Liver (tissue), 9 donors: ENCODE measurements around the gene ABHD10. TPM values are rescaled to one million over a fixed set of nuclear protein-coding genes. Genes with fewer than 3 reads are reported as not detected.

ENCODE experiments used
- DNase-seq: peaks from one replicate; pipeline ENCODE4 v3.0.0-alpha.2; 2017; ENCODE audit warnings: low spot score
- H3K27ac ChIP-seq, 2 donors: one replicate each; pipeline ENCODE4 v1.7.0; 2013; ENCODE audit warnings: inconsistent platforms in 2 of 2, low read length in 2 of 2, control low read depth in 1 of 2, low read depth in 1 of 2, mild to moderate bottlenecking in 1 of 2
- H3K27me3 ChIP-seq, 4 donors: one replicate each; pipeline versions ENCODE4 v1.6.1 to v1.7.0; 2013; ENCODE audit warnings: low read length in 3 of 4, inconsistent platforms in 1 of 4, mild to moderate bottlenecking in 1 of 4, moderate library complexity in 1 of 4; ENCODE audit not compliant: control insufficient read depth in 4 of 4, insufficient read depth in 4 of 4
- H3K36me3 ChIP-seq, 4 donors: one replicate each; pipeline versions ENCODE4 v1.6.1 to v1.7.0; 2013; ENCODE audit warnings: low read length in 3 of 4, mild to moderate bottlenecking in 3 of 4, low read depth in 1 of 4, moderate library complexity in 1 of 4; ENCODE audit not compliant: control insufficient read depth in 4 of 4, insufficient read depth in 3 of 4
- H3K4me1 ChIP-seq, 4 donors: one replicate each; pipeline versions ENCODE4 v1.6.1 to v1.7.0; 2013; ENCODE audit warnings: low read length in 3 of 4, mild to moderate bottlenecking in 3 of 4, moderate library complexity in 1 of 4; ENCODE audit not compliant: control insufficient read depth in 4 of 4, insufficient read depth in 4 of 4
- H3K4me3 ChIP-seq, 3 donors: one replicate each; pipeline versions ENCODE4 v1.6.1 to v1.7.0; 2013; ENCODE audit warnings: low read length in 3 of 3, control low read depth in 1 of 3, low read depth in 1 of 3, mild to moderate bottlenecking in 1 of 3
- H3K9ac ChIP-seq, 2 donors: one replicate each; pipeline ENCODE4 v1.7.0; 2013; ENCODE audit warnings: low read length in 2 of 2, mild to moderate bottlenecking in 2 of 2, moderate library complexity in 2 of 2, control low read depth in 1 of 2, low read depth in 1 of 2
- H3K9me3 ChIP-seq, 4 donors: one replicate each; pipeline versions ENCODE4 v1.6.1 to v1.7.0; 2013; ENCODE audit warnings: low read length in 3 of 4; ENCODE audit not compliant: control insufficient read depth in 4 of 4
- ATF3 ChIP-seq: IDR thresholded peaks from 2 replicates; pipeline ENCODE4 v1.6.1; 2016; ENCODE audit warnings: antibody characterized with exemption
- CTCF ChIP-seq: fragments of 150-350 bp; IDR thresholded peaks from 2 replicates; pipeline ENCODE4 v1.5.1; 2017; ENCODE audit warnings: improper control_type of control experiment, low read depth, low read length; ENCODE audit not compliant: missing input control
- EGR1 ChIP-seq, 2 donors: IDR thresholded peaks; 2 replicates each; pipeline ENCODE4 v1.6.1; 2016 to 2018; ENCODE audit warnings: antibody characterized with exemption in 2 of 2, low read depth in 2 of 2
- FOXA2 ChIP-seq: IDR thresholded peaks from 2 replicates; pipeline ENCODE4 v1.6.1; 2016; ENCODE audit warnings: antibody characterized with exemption
- GABPA ChIP-seq, 2 donors: IDR thresholded peaks in 1 of 2; conservative IDR thresholded peaks in 1 of 2; 2 replicates each; pipeline ENCODE4 v1.6.1; 2016; ENCODE audit warnings: antibody characterized with exemption in 2 of 2, mild to moderate bottlenecking in 1 of 2, moderate library complexity in 1 of 2
- HNF4A ChIP-seq, 2 donors: conservative IDR thresholded peaks; 2 replicates each; pipeline ENCODE4 v1.6.1; 2016; ENCODE audit warnings: antibody characterized with exemption in 2 of 2, mild to moderate bottlenecking in 2 of 2
- HNF4G ChIP-seq: IDR thresholded peaks from 2 replicates; pipeline ENCODE4 v1.6.1; 2016; ENCODE audit warnings: antibody characterized with exemption
- JUND ChIP-seq, 2 donors: IDR thresholded peaks; 2 replicates each; pipeline ENCODE4 v1.6.1; 2016; ENCODE audit warnings: antibody characterized with exemption in 2 of 2
- MAX ChIP-seq: IDR thresholded peaks from 2 replicates; pipeline ENCODE4 v1.6.1; 2016; ENCODE audit warnings: antibody characterized with exemption
- NR2F2 ChIP-seq: IDR thresholded peaks from 2 replicates; pipeline ENCODE4 v1.6.1; 2016; ENCODE audit warnings: antibody characterized with exemption
- REST ChIP-seq: IDR thresholded peaks from 2 replicates; pipeline ENCODE4 v1.6.1; 2016; ENCODE audit warnings: antibody characterized with exemption, mild to moderate bottlenecking
- RXRA ChIP-seq, 2 donors: IDR thresholded peaks; 2 replicates each; pipeline ENCODE4 v1.6.1; 2017 to 2018; ENCODE audit warnings: antibody characterized with exemption in 2 of 2, mild to moderate bottlenecking in 1 of 2
- SP1 ChIP-seq: IDR thresholded peaks from 2 replicates; pipeline ENCODE4 v1.6.1; 2018; ENCODE audit warnings: antibody characterized with exemption, mild to moderate bottlenecking
- TAF1 ChIP-seq: conservative IDR thresholded peaks from 2 replicates; pipeline ENCODE4 v1.6.1; 2016; ENCODE audit warnings: antibody characterized with exemption, mild to moderate bottlenecking
- YY1 ChIP-seq: IDR thresholded peaks from 2 replicates; pipeline ENCODE4 v1.6.1; 2016; ENCODE audit warnings: antibody characterized with exemption, mild to moderate bottlenecking
- ZBTB33 ChIP-seq: IDR thresholded peaks from 2 replicates; pipeline ENCODE4 v1.6.1; 2016; ENCODE audit warnings: antibody characterized with exemption
- WGBS: extraction: QIAGEN DNeasy Blood & Tissue Kit; methylation state at CpG from one replicate; pipeline ENCODE4 v1.1.7; 2013; 5-methylcytosine and 5-hydroxymethylcytosine counted together
- polyA plus RNA-seq, 2 donors: library from polyadenylated mRNA; stranded (reverse) in 1 of 2; unstranded in 1 of 2; fragments of 200-250 nt in 1 of 2; fragments of >200 nt in 1 of 2; fragmentation: Nextera tagmentation in 1 of 2; extraction: Ambion mirVana in 1 of 2; gene quantifications; one replicate each; pipeline versions ENCODE4 v1.2.1 to v1.2.3, GENCODE V29; 2013 to 2015
- total RNA-seq, 2 donors: library from RNA; depleted of rRNA; stranded (reverse); fragments of >200 nt; gene quantifications; one replicate each; pipeline ENCODE4 v1.2.3, GENCODE V29; 2014
- donor health status: healthy.
- donor health status: healthy.
- donor health status: healthy.
- donor health status: healthy.
- donor health status: healthy.

ABHD10 gene
- total and polyA plus RNA-seq, 4 donors: 15.1 to 22.1 (median 18.9) TPM

- Histone ChIP-seq H3K36me3 (no peaks in the 10 kb centered on the region), H3K9me3 (no peaks in the 10 kb centered on the region), H3K27ac (no peak overlapping the region), H3K27me3 (no peaks in the 10 kb centered on the region), H3K4me1 (peaks cover 0 to 4% (median 2%) of the 10 kb centered on the region in 4 donors), H3K4me3 (no peak overlapping the region), H3K9ac (no peak overlapping the region)
- DNase-seq: no peak
- WGBS: 79% methylated on average over 3 of the region's 3 CpGs
- TF ChIP-seq NR2F2 (no peak), ZBTB33 (no peak), TAF1 (no peak), EGR1 (IDR thresholded peaks at IDR 0.05; ENCODE audit: low read depth in 2 of 2) (no peak), SP1 (no peak), GABPA (IDR thresholded peaks at IDR 0.05 in 1 of 2, conservative IDR thresholded peaks at IDR 0.05 in 1 of 2) (no peak), HNF4G (no peak)
These were observed 60.0 kb downstream of the ABHD10 start for GRCh38 chr3:112038863-112039262.

GRCh38 chr3:112041321-112041720 is 62.5 kb downstream of the ABHD10 start:
- H3K4me1 ChIP-seq: peaks cover 0 to 6% (median 2%) of the 10 kb centered on the region in 4 donors
- no peak for TF ChIP-seq EGR1 (IDR thresholded peaks at IDR 0.05; ENCODE audit: low read depth in 2 of 2)
- TF ChIP-seq HNF4A (conservative IDR thresholded peaks at IDR 0.05): no peak
- TF ChIP-seq HNF4G: no peak
- no peak for TF ChIP-seq REST
- TF ChIP-seq YY1: no peak
- no peak overlapping the region for H3K9ac ChIP-seq
- H3K36me3 ChIP-seq: no peaks in the 10 kb centered on the region
- no peak overlapping the region for H3K4me3 ChIP-seq
- H3K27me3 ChIP-seq: no peaks in the 10 kb centered on the region
- no peak overlapping the region for H3K27ac ChIP-seq
- H3K9me3 ChIP-seq: no peaks in the 10 kb centered on the region
- no peak for DNase-seq

- H3K27ac ChIP-seq: no peak overlapping the region
- H3K9me3 ChIP-seq: no peaks in the 10 kb centered on the region
- H3K9ac ChIP-seq: no peak overlapping the region
- no peaks in the 10 kb centered on the region for H3K36me3 ChIP-seq
- DNase-seq: no peak
- 62% methylated on average over 6 of the region's 6 CpGs for WGBS
- H3K4me1 ChIP-seq: peaks cover 0 to 6% (median 2%) of the 10 kb centered on the region in 4 donors
- no peak overlapping the region for H3K4me3 ChIP-seq
- H3K27me3 ChIP-seq: no peaks in the 10 kb centered on the region
- TF ChIP-seq SP1 (no peak), REST (no peak), JUND (IDR thresholded peaks at IDR 0.05) (no peak), YY1 (no peak), GABPA (IDR thresholded peaks at IDR 0.05 in 1 of 2, conservative IDR thresholded peaks at IDR 0.05 in 1 of 2) (no peak), TAF1 (no peak), ATF3 (no peak), EGR1 (IDR thresholded peaks at IDR 0.05; ENCODE audit: low read depth in 2 of 2) (no peak), MAX (no peak), RXRA (IDR thresholded peaks at IDR 0.05) (no peak), FOXA2 (no peak), CTCF (no peak), NR2F2 (no peak)
These were observed 64.0 kb downstream of the ABHD10 start for GRCh38 chr3:112042842-112043280.
